ENCODE measurements around the gene PCMT1.

PCMT1 gene

DNA sequence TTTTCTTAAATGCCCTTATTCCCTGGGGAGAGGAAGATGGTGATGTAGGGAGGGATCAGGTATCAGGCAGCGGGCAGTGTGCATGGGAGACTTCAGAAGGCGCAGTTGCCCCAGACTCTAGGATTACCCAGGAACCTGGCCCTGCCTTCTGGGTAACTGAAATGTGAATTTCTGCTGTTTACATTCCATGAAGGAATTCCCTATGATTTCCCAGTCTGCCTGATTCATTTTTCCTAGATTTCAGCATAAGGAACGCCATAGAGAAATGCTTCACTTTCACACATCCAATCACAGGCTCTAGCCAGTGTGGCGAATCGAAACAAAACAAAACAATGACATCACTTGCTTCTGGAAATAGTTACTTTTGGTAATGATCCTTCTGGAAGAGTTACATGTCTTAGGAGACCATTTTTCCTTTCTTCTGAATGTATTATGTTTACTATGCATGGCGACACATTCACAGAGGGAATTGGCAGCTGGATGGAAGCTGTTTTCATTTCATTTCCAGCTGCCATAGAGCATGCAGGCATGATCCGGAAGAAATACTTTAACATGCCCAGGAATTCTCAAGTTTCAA is 81.3 kb downstream of the PCMT1 start:
- Histone ChIP-seq H3K4me3 (replicated peaks; ENCODE audit: insufficient read depth, low read length) (no peak overlapping the region), H3K27me3 (ENCODE audit: insufficient read depth, poor library complexity, severe bottlenecking) (no peaks in the 10 kb centered on the region), H3K27ac (replicated peaks) (no peak overlapping the region)
- TF ChIP-seq GABPA (IDR thresholded peaks at IDR 0.05; ENCODE audit: low read depth) (no peak), REST (IDR thresholded peaks at IDR 0.05; ENCODE audit: insufficient replicate concordance, low read depth) (no peak), SPI1 (IDR thresholded peaks at IDR 0.05; ENCODE audit: borderline replicate concordance, low read depth) (no peak), POLR2AphosphoS5 (IDR thresholded peaks at IDR 0.05; ENCODE audit: low read depth) (no peak)
- TF ChIP-seq, protein P1, sequence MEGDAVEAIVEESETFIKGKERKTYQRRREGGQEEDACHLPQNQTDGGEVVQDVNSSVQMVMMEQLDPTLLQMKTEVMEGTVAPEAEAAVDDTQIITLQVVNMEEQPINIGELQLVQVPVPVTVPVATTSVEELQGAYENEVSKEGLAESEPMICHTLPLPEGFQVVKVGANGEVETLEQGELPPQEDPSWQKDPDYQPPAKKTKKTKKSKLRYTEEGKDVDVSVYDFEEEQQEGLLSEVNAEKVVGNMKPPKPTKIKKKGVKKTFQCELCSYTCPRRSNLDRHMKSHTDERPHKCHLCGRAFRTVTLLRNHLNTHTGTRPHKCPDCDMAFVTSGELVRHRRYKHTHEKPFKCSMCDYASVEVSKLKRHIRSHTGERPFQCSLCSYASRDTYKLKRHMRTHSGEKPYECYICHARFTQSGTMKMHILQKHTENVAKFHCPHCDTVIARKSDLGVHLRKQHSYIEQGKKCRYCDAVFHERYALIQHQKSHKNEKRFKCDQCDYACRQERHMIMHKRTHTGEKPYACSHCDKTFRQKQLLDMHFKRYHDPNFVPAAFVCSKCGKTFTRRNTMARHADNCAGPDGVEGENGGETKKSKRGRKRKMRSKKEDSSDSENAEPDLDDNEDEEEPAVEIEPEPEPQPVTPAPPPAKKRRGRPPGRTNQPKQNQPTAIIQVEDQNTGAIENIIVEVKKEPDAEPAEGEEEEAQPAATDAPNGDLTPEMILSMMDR (IDR thresholded peaks at IDR 0.05; ENCODE audit: insufficient read depth, low read length) = no peak
- DNase-seq (ENCODE audit: low read depth in 1 of 2, low spot score in 1 of 2) = no peak

- TF ChIP-seq REST (IDR thresholded peaks at IDR 0.05; ENCODE audit: insufficient replicate concordance, low read depth) = no peak
- TF ChIP-seq SPI1 (IDR thresholded peaks at IDR 0.05; ENCODE audit: borderline replicate concordance, low read depth) = no peak
- TF ChIP-seq POLR2AphosphoS5 (IDR thresholded peaks at IDR 0.05; ENCODE audit: low read depth) = no peak
- no peak for TF ChIP-seq GABPA (IDR thresholded peaks at IDR 0.05; ENCODE audit: low read depth)
- TF ChIP-seq, protein P1 (IDR thresholded peaks at IDR 0.05; ENCODE audit: insufficient read depth, low read length) = no peak
- H3K27ac ChIP-seq (replicated peaks) = no peak overlapping the region
- no peaks in the 10 kb centered on the region for H3K27me3 ChIP-seq (ENCODE audit: insufficient read depth, poor library complexity, severe bottlenecking)
- no peak overlapping the region for H3K4me3 ChIP-seq (replicated peaks; ENCODE audit: insufficient read depth, low read length)
- no peak for DNase-seq (ENCODE audit: low read depth in 1 of 2, low spot score in 1 of 2)
These were observed 81.8 kb downstream of the PCMT1 start for GRCh38 chr6:149831308-149831820.

DNA sequence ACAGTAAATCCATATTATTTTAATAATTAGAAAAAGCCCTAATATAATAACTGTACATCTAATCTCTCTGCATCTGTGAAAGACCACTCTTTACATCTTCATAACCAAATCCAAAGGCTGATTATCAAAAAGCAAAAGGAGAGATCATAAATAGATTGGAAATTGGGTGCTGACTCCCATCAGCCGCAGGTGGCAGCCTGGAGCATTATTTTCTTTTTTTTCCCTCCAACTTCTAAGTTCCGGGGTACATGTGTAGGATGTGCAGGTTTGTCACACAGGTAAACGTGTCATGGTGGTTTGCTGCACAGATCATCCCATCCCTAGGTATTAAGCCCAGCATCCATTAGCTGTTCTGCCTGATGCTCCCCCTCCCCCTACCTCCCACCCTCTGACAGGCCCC is 84.1 kb downstream of the PCMT1 start:
- no peak overlapping the region for H3K4me3 ChIP-seq (replicated peaks; ENCODE audit: insufficient read depth, low read length)
- no peaks in the 10 kb centered on the region for H3K27me3 ChIP-seq (ENCODE audit: insufficient read depth, poor library complexity, severe bottlenecking)
- TF ChIP-seq GABPA (IDR thresholded peaks at IDR 0.05; ENCODE audit: low read depth) (no peak), POLR2AphosphoS5 (IDR thresholded peaks at IDR 0.05; ENCODE audit: low read depth) (no peak), REST (IDR thresholded peaks at IDR 0.05; ENCODE audit: insufficient replicate concordance, low read depth) (no peak), SPI1 (IDR thresholded peaks at IDR 0.05; ENCODE audit: borderline replicate concordance, low read depth) (no peak)
- TF ChIP-seq, protein P1 (IDR thresholded peaks at IDR 0.05; ENCODE audit: insufficient read depth, low read length) = no peak
- H3K27ac ChIP-seq (replicated peaks) = no peak overlapping the region
- no peak for DNase-seq (ENCODE audit: low read depth in 1 of 2, low spot score in 1 of 2)
